ENCODE data around the gene EPHA6. TPM values are rescaled to one million over a fixed set of nuclear protein-coding genes. Genes with fewer than 3 reads are reported as not detected.

Gene EPHA6
- total and polyA plus RNA-seq, 9 donors = 0.07 to 0.62 (median 0.18) TPM

DNA sequence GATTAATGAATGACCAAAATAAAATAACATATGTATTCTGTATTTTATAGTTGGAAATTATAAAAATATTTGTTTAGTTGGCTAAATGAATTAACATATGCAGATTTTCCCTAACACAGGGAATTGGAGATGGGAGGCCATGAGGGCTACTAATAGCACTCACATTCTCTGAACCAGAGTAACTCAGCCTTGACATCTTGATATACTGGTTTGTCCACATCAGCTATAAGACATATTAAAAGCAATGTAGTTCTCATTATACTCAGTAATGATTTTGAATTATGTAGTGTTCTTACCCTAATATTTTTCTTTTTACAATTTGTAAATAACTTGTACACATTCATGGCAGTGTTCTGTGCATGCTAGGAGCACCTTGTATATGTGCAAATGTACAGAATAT lies 255.9 kb downstream of the EPHA6 start:
- H3K9me3 ChIP-seq (replicated peaks; ENCODE audit: control insufficient read depth, low read depth, low read length) = no peaks in the 10 kb centered on the region
- H3K4me1 ChIP-seq (ENCODE audit: control insufficient read depth, insufficient read depth, low read length) = no peaks in the 10 kb centered on the region
- H3K4me3 ChIP-seq (ENCODE audit: low read length) = no peak overlapping the region
- no peaks in the 10 kb centered on the region for H3K36me3 ChIP-seq (ENCODE audit: control insufficient read depth, insufficient read depth, low read length)
- no peaks in the 10 kb centered on the region for H3K27me3 ChIP-seq (ENCODE audit: control insufficient read depth, insufficient read depth, low read length)
- no peak for DNase-seq
- no peak overlapping the region for H3K27ac ChIP-seq (ENCODE audit: low read length)

DNA sequence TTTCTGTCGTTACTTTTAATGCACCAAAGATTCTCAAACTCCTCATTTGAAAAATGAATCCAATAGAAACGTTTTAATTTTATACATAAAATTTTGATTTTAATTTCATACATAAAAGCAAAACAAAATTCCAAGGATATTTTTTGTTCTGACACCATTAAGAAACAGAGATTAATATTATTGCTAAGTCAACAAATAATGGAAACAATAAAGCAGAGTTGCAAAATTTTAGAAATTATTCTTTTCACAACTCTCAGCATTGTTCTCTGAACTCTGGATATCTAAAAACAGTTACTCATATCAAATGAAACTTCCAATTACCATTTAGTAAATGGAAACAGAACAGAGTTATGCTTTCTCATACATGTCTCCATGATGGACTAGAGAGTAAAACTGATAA lies 260.2 kb downstream of the EPHA6 start:
- no peak overlapping the region for H3K27ac ChIP-seq (ENCODE audit: low read length)
- no peak overlapping the region for H3K4me3 ChIP-seq (ENCODE audit: low read length)
- WGBS (ENCODE audit: insufficient coverage) = no CpG with 5 or more reads among the region's 2 CpGs
- H3K9me3 ChIP-seq (replicated peaks; ENCODE audit: control insufficient read depth, low read depth, low read length) = no peaks in the 10 kb centered on the region
- H3K4me1 ChIP-seq (ENCODE audit: control insufficient read depth, insufficient read depth, low read length) = no peaks in the 10 kb centered on the region
- no peaks in the 10 kb centered on the region for H3K36me3 ChIP-seq (ENCODE audit: control insufficient read depth, insufficient read depth, low read length)
- H3K27me3 ChIP-seq (ENCODE audit: control insufficient read depth, insufficient read depth, low read length) = no peaks in the 10 kb centered on the region
- no peak for DNase-seq

DNA sequence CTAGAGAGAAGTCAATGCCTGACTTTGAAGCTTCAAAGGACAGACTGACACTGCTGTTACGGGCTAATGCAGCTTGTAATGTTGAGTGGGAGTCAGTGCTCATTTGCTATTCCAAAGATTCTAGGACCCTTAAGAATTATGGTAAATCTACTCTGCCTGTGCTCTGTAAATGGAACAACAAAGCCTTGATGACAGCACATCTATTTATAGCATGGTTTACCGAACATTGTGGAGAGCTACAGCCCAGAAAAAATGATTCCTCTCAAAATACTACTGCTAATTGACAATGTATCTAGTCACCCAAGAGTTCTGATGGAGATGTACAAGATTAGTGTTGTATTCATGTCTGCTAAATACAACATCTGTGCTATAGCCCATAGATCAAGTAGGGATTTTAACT lies 262.3 kb downstream of the EPHA6 start:
- WGBS (ENCODE audit: insufficient coverage) = 71% methylated on average over 1 of the region's 2 CpGs
- H3K27me3 ChIP-seq (ENCODE audit: control insufficient read depth, insufficient read depth, low read length) = no peaks in the 10 kb centered on the region
- no peak overlapping the region for H3K4me3 ChIP-seq (ENCODE audit: low read length)
- no peaks in the 10 kb centered on the region for H3K9me3 ChIP-seq (replicated peaks; ENCODE audit: control insufficient read depth, low read depth, low read length)
- no peak overlapping the region for H3K27ac ChIP-seq (ENCODE audit: low read length)
- DNase-seq = no peak
- no peaks in the 10 kb centered on the region for H3K36me3 ChIP-seq (ENCODE audit: control insufficient read depth, insufficient read depth, low read length)
- H3K4me1 ChIP-seq (ENCODE audit: control insufficient read depth, insufficient read depth, low read length) = no peaks in the 10 kb centered on the region

DNA sequence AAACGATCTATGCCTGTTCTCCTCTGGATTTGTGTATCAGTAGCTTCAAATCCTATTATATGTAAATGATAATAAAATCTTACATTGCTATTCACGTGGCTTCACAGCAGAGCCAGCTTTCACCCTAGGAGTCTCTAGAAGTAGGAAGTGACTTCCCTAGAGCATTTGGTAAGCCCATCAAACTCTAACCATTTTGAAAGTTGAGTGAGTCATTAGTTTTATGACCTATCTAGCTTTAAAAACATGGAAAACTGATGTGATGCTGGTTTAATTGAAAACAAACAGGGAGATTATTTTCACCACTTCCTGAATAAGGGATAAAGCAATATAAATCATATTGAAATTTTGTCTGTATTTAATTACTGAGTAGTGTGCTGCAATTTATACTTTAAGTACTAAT lies 275.2 kb downstream of the EPHA6 start:
- Histone ChIP-seq H3K27ac (ENCODE audit: low read length) (no peak overlapping the region), H3K36me3 (ENCODE audit: control insufficient read depth, insufficient read depth, low read length) (no peaks in the 10 kb centered on the region), H3K9me3 (replicated peaks; ENCODE audit: control insufficient read depth, low read depth, low read length) (no peaks in the 10 kb centered on the region), H3K4me3 (ENCODE audit: low read length) (no peak overlapping the region), H3K4me1 (ENCODE audit: control insufficient read depth, insufficient read depth, low read length) (no peaks in the 10 kb centered on the region), H3K27me3 (ENCODE audit: control insufficient read depth, insufficient read depth, low read length) (no peaks in the 10 kb centered on the region)
- peak; percentile 6 for DNase-seq
- WGBS (ENCODE audit: insufficient coverage) = no CpG with 5 or more reads among the region's 2 CpGs

DNA sequence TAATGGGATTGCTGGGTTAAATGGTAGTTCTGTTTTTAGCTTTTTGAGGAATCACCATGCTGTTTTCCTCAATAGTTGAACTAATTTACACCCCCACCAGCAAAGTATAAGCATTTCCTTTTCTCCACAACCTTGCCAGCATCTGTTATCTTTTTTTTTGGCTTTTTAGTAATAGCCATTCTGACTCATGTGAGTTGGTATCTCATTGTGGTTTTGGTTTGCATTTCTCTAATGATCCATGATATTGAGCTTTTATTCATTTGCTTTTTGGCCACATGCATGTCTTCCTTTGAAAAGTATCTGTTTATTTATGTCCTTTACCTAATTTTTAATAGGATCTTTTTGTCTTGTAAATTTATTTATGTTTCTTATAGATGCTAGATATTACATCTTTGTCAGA lies 288.2 kb downstream of the EPHA6 start:
- no peaks in the 10 kb centered on the region for H3K4me1 ChIP-seq (ENCODE audit: control insufficient read depth, insufficient read depth, low read length)
- H3K27ac ChIP-seq (ENCODE audit: low read length) = no peak overlapping the region
- no peak overlapping the region for H3K4me3 ChIP-seq (ENCODE audit: low read length)
- no peaks in the 10 kb centered on the region for H3K36me3 ChIP-seq (ENCODE audit: control insufficient read depth, insufficient read depth, low read length)
- no peaks in the 10 kb centered on the region for H3K27me3 ChIP-seq (ENCODE audit: control insufficient read depth, insufficient read depth, low read length)
- H3K9me3 ChIP-seq (replicated peaks; ENCODE audit: control insufficient read depth, low read depth, low read length) = no peaks in the 10 kb centered on the region
- no peak for DNase-seq

DNA sequence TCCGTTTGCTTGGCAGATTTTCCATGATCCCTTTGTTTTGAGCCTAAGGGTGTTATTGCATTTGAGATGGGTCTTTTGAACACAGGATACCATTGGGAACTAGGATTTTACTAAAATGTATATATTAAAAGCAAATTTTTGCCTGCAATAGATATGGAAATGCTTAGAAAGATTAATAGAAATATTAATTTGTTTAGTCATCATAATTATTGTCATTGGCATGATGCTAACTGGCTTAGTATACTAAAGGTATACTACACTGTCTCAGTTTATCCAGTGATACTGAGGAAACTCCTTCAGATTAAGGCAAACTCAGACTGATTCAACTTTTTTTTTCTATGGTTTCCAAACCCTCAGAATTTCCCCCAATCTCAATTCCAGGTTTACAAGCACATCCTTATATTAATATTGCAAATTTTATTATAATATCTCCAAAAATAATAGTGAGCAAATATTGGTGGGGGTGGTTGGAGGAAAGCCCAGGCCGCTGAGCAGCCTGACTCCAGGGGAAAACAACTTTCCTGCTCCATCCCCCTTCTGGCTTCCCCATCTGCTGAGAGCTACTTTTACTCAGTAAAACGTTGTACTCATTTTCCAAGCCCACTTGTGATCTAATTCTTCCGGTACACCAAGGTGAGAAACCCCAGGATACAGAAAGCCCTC lies 291.7 kb downstream of the EPHA6 start:
- no CpG with 5 or more reads among the region's 4 CpGs for WGBS (ENCODE audit: insufficient coverage)
- no peak overlapping the region for H3K27ac ChIP-seq (ENCODE audit: low read length)
- no peaks in the 10 kb centered on the region for H3K4me1 ChIP-seq (ENCODE audit: control insufficient read depth, insufficient read depth, low read length)
- H3K27me3 ChIP-seq (ENCODE audit: control insufficient read depth, insufficient read depth, low read length) = no peaks in the 10 kb centered on the region
- no peaks in the 10 kb centered on the region for H3K9me3 ChIP-seq (replicated peaks; ENCODE audit: control insufficient read depth, low read depth, low read length)
- no peak for DNase-seq
- no peaks in the 10 kb centered on the region for H3K36me3 ChIP-seq (ENCODE audit: control insufficient read depth, insufficient read depth, low read length)
- H3K4me3 ChIP-seq (ENCODE audit: low read length) = no peak overlapping the region

DNA sequence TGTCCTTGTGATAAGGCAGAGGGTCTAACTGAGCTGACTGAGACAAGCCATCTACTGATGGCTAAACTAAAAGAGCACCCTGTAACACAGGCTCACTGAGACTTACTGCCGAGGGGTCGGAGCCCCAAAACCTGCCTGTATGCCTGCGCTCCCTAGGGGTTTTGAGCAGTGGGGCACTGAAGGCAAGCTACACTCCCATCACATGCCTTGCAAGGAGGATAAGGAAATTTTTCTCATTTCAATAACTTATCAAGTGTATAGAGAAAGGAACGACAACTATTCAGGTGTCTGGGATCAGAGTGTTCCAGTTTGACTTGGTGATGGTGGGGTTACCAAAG lies 292.2 kb downstream of the EPHA6 start:
- Histone ChIP-seq H3K36me3 (ENCODE audit: control insufficient read depth, insufficient read depth, low read length) (no peaks in the 10 kb centered on the region), H3K27ac (ENCODE audit: low read length) (no peak overlapping the region), H3K27me3 (ENCODE audit: control insufficient read depth, insufficient read depth, low read length) (no peaks in the 10 kb centered on the region), H3K4me3 (ENCODE audit: low read length) (no peak overlapping the region), H3K9me3 (replicated peaks; ENCODE audit: control insufficient read depth, low read depth, low read length) (no peaks in the 10 kb centered on the region), H3K4me1 (ENCODE audit: control insufficient read depth, insufficient read depth, low read length) (no peaks in the 10 kb centered on the region)
- no CpG with 5 or more reads among the region's 4 CpGs for WGBS (ENCODE audit: insufficient coverage)
- DNase-seq = no peak

DNA sequence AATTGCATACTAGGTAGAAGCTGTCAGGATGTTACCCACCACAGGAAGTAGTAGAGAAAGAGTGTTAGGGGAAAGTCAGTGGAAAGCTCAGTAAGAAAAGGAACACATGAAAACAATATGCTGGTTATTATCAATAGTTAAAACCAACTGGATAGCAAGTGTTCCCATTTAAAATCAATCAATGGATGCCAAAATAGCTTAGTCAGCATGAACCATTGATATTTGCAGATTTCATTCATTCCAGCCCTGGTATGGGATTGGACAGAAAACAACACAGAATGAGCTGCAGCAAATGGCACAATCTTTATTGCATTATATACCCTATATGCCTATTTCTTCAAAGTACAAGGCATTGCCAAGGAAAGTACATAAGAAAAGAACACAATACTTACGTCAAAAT lies 293.7 kb downstream of the EPHA6 start:
- Histone ChIP-seq H3K4me1 (ENCODE audit: control insufficient read depth, insufficient read depth, low read length) (no peaks in the 10 kb centered on the region), H3K27me3 (ENCODE audit: control insufficient read depth, insufficient read depth, low read length) (no peaks in the 10 kb centered on the region), H3K9me3 (replicated peaks; ENCODE audit: control insufficient read depth, low read depth, low read length) (no peaks in the 10 kb centered on the region), H3K4me3 (ENCODE audit: low read length) (no peak overlapping the region), H3K36me3 (ENCODE audit: control insufficient read depth, insufficient read depth, low read length) (no peaks in the 10 kb centered on the region), H3K27ac (ENCODE audit: low read length) (no peak overlapping the region)
- no CpG with 5 or more reads among the region's 1 CpG for WGBS (ENCODE audit: insufficient coverage)
- no peak for DNase-seq

DNA sequence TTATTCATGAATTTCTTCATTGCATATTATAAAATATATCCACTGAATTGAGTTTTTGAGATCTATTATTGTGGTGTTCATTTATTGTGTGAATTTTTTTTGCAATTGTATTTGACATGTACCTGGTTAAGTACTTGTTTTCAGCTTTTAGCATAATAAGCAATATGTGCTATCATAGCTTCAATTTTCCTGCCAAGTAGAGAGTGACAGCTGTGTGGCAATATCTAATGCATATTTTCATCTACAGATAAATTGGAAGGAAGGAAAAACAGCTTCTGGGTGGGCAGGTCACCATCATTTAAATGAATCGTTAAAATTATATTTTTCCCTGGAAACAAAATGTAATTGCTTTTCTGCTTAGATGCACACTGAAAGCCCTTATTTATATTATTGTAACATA lies 296.9 kb downstream of the EPHA6 start:
- no peak overlapping the region for H3K27ac ChIP-seq (ENCODE audit: low read length)
- no peak overlapping the region for H3K4me3 ChIP-seq (ENCODE audit: low read length)
- no peaks in the 10 kb centered on the region for H3K4me1 ChIP-seq (ENCODE audit: control insufficient read depth, insufficient read depth, low read length)
- H3K36me3 ChIP-seq (ENCODE audit: control insufficient read depth, insufficient read depth, low read length) = no peaks in the 10 kb centered on the region
- H3K27me3 ChIP-seq (ENCODE audit: control insufficient read depth, insufficient read depth, low read length) = no peaks in the 10 kb centered on the region
- WGBS (ENCODE audit: insufficient coverage) = no CpG with 5 or more reads among the region's 1 CpG
- no peaks in the 10 kb centered on the region for H3K9me3 ChIP-seq (replicated peaks; ENCODE audit: control insufficient read depth, low read depth, low read length)
- no peak for DNase-seq

DNA sequence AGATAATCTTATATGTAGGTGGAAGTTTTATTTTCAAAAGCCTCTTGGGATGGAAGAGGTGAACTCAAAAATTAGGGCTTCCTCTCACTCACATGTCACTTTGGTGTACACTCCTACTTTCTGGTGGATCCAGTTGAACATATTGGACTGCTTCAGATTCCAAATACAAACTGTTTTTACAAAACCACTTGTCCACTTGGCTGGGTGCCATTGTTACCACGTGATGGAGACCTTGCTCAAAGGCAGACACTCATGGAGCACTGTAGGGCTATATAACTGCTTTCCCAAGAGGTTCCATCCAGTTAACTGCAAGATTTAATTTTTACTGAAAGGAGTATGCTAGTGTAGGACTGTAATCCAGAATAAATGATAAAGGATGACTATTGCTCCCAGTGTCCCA lies 307.0 kb downstream of the EPHA6 start:
- no peak for DNase-seq
- Histone ChIP-seq H3K4me3 (ENCODE audit: low read length) (no peak overlapping the region), H3K27me3 (ENCODE audit: control insufficient read depth, insufficient read depth, low read length) (no peaks in the 10 kb centered on the region), H3K36me3 (ENCODE audit: control insufficient read depth, insufficient read depth, low read length) (no peaks in the 10 kb centered on the region), H3K27ac (ENCODE audit: low read length) (no peak overlapping the region), H3K4me1 (ENCODE audit: control insufficient read depth, insufficient read depth, low read length) (no peaks in the 10 kb centered on the region), H3K9me3 (replicated peaks; ENCODE audit: control insufficient read depth, low read depth, low read length) (no peaks in the 10 kb centered on the region)
- WGBS (ENCODE audit: insufficient coverage) = 29% methylated on average over 1 of the region's 1 CpG

DNA sequence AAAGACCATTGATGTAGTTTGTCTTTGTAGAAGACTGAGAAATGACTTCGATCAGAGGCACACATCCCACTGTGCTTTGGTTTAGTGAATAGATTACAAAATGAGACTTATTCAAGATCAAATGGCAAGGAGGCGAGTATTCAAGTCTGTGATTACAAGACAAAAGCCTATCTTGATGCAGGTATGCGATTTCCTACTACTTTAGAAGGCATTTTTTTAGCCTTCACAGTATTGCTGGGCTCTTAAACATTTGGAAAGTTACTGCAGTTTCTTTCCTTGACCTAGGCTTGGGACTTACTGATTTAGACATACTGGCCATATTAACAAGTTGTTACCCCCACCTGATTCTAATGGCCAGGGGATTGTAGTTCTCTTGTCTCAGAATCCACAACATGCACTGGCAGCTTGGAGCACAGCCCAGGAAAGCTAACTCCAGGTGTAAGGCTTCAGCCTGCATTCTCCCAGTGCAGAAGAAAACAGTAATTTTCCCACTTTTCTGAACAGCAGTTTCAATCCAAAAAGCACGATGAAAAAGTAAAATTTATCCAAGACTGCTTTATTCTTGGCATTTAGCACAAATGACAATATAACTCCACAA lies 311.6 kb downstream of the EPHA6 start:
- H3K4me1 ChIP-seq (ENCODE audit: control insufficient read depth, insufficient read depth, low read length) = no peaks in the 10 kb centered on the region
- H3K27ac ChIP-seq (ENCODE audit: low read length) = no peak overlapping the region
- H3K36me3 ChIP-seq (ENCODE audit: control insufficient read depth, insufficient read depth, low read length) = no peaks in the 10 kb centered on the region
- no peaks in the 10 kb centered on the region for H3K27me3 ChIP-seq (ENCODE audit: control insufficient read depth, insufficient read depth, low read length)
- H3K4me3 ChIP-seq (ENCODE audit: low read length) = no peak overlapping the region
- WGBS (ENCODE audit: insufficient coverage) = 33% methylated on average over 1 of the region's 4 CpGs
- peak; percentile 9 for DNase-seq
- H3K9me3 ChIP-seq (replicated peaks; ENCODE audit: control insufficient read depth, low read depth, low read length) = no peaks in the 10 kb centered on the region

All from muscle of leg (tissue), 11 donors.